H1 (cell line): ENCODE measurements around the gene COIL. TPM values are rescaled to one million over a fixed set of nuclear protein-coding genes. Genes with fewer than 3 reads are reported as not detected.

Experiments used
- CTCF ChIA-PET: fragments of 300-600 bp; sonication (Branson Sonifier 250); formaldehyde crosslinking; loops from one replicate; lab custom pipeline; 2021; ENCODE audit not compliant: partially characterized antibody; lab: Charles Lee
- POLR2A ChIA-PET: fragments of 300-600 bp; sonication (Branson Sonifier 250); formaldehyde crosslinking; loops from one replicate; lab custom pipeline; 2021; ENCODE audit warnings: inconsistent platforms; ENCODE audit not compliant: partially characterized antibody; lab: Charles Lee
- DNase-seq, 2 experiments: peaks; one replicate each; pipeline versions ENCODE4 v3.0.0 to v3.0.0-alpha.2; 2010 to 2022; ENCODE audit warnings: low spot score in 2 of 2, low read depth in 1 of 2, mixed read lengths in 1 of 2
- FAIRE-seq: peaks from 2 replicates; lab custom pipeline; 2011; peaks lifted over from hg19 to GRCh38; lab: Jason Lieb, UNC
- H2AFZ ChIP-seq: 2 replicates; pipeline ENCODE4 v1.8.1; 2012; ENCODE audit warnings: low read length, inconsistent platforms
- H2AK5ac ChIP-seq: 2 replicates; pipeline ENCODE4 v1.6.1; 2013; ENCODE audit warnings: low read depth, low read length
- H2BK120ac ChIP-seq: replicated peaks from 2 replicates; pipeline ENCODE3; 2013; ENCODE audit warnings: low read depth, low read length, inconsistent platforms
- H2BK12ac ChIP-seq: 2 replicates; pipeline ENCODE4 v1.6.1; 2013; ENCODE audit warnings: low read depth, low read length
- H2BK15ac ChIP-seq: 2 replicates; pipeline ENCODE4 v1.6.1; 2013; ENCODE audit warnings: low read length
- H2BK20ac ChIP-seq: 2 replicates; pipeline ENCODE4 v1.6.1; 2013; ENCODE audit warnings: low read length
- H2BK5ac ChIP-seq: 2 replicates; pipeline ENCODE4 v1.6.1; 2013; ENCODE audit warnings: low read depth, low read length
- H3K14ac ChIP-seq: 2 replicates; pipeline ENCODE4 v1.6.1; 2013; ENCODE audit warnings: inconsistent platforms; ENCODE audit not compliant: insufficient read length
- H3K18ac ChIP-seq: 2 replicates; pipeline ENCODE4 v1.6.1; 2013; ENCODE audit warnings: low read length; ENCODE audit errors: extremely low read depth
- H3K23ac ChIP-seq: 2 replicates; pipeline ENCODE4 v1.6.1; 2013; ENCODE audit warnings: inconsistent platforms; ENCODE audit not compliant: insufficient read length
- H3K23me2 ChIP-seq: 2 replicates; pipeline ENCODE4 v1.6.1; 2013; ENCODE audit warnings: low read depth, low read length
- H3K27ac ChIP-seq: 2 replicates; pipeline ENCODE4 v1.6.1; 2011; ENCODE audit warnings: low read depth, low read length, inconsistent platforms
- H3K27me3 ChIP-seq, 4 experiments: replicated peaks in 1 of 4; 1 replicate in 1 of 4; 2 replicates in 3 of 4; pipeline versions ENCODE4 v1.6.1 to v1.8.1; 2011 to 2013; ENCODE audit warnings: low read length in 3 of 4, mild to moderate bottlenecking in 3 of 4, inconsistent platforms in 2 of 4, mixed read lengths in 2 of 4, moderate library complexity in 1 of 4; ENCODE audit not compliant: control insufficient read depth in 3 of 4, insufficient read depth in 3 of 4; ENCODE audit errors: extremely low read depth in 1 of 4
- H3K36me3 ChIP-seq, 4 experiments: 2 replicates each; pipeline versions ENCODE4 v1.6.1 to v1.8.1; 2011 to 2013; ENCODE audit warnings: mild to moderate bottlenecking in 4 of 4, low read length in 3 of 4, moderate library complexity in 2 of 4, control low read depth in 1 of 4, inconsistent platforms in 1 of 4; ENCODE audit not compliant: insufficient read depth in 4 of 4, control insufficient read depth in 2 of 4
- H3K4ac ChIP-seq: replicated peaks from 2 replicates; pipeline ENCODE3; 2013; ENCODE audit warnings: low read length, low read depth, mixed read lengths, inconsistent platforms; ENCODE audit not compliant: insufficient read length
- H3K4me1 ChIP-seq, 4 experiments: replicated peaks in 1 of 4; 1 replicate in 1 of 4; 2 replicates in 3 of 4; pipeline versions ENCODE4 v1.6.1 to v1.8.1; 2011 to 2013; ENCODE audit warnings: low read length in 3 of 4, inconsistent platforms in 2 of 4, mixed read lengths in 1 of 4; ENCODE audit not compliant: insufficient read depth in 4 of 4, control insufficient read depth in 3 of 4
- H3K4me2 ChIP-seq, 2 experiments: 2 replicates each; pipeline versions ENCODE4 v1.6.1 to v1.8.1; 2011 to 2013; ENCODE audit warnings: low read depth in 2 of 2, low read length in 2 of 2, control low read depth in 1 of 2, inconsistent platforms in 1 of 2, mild to moderate bottlenecking in 1 of 2; ENCODE audit not compliant: insufficient read depth in 1 of 2
- H3K4me3 ChIP-seq, 4 experiments: fragments of 200-600, 300-600 bp in 1 of 4; sonication (generic), shearing (Covaris generic), sonication (Bioruptor Twin) in 1 of 4; 2 replicates each; pipeline versions ENCODE4 v1.5.1 to v1.8.1; 2011 to 2016; ENCODE audit warnings: low read length in 4 of 4, low read depth in 3 of 4, control low read depth in 2 of 4, inconsistent platforms in 2 of 4, mild to moderate bottlenecking in 2 of 4, mixed read lengths in 1 of 4, moderate library complexity in 1 of 4; ENCODE audit not compliant: insufficient read depth in 2 of 4; ENCODE audit errors: extremely low read depth in 1 of 4
- H3K56ac ChIP-seq: replicated peaks from 2 replicates; pipeline ENCODE3; 2013; ENCODE audit warnings: low read depth, mild to moderate bottlenecking, mixed read lengths, low read length, inconsistent platforms; ENCODE audit not compliant: insufficient read length
- H3K79me1 ChIP-seq: 2 replicates; pipeline ENCODE4 v1.6.1; 2013; ENCODE audit warnings: low read depth, low read length, control low read depth
- H3K79me2 ChIP-seq, 2 experiments: 2 replicates each; pipeline versions ENCODE4 v1.6.1 to v1.8.1; 2012 to 2013; ENCODE audit warnings: low read length in 2 of 2, mild to moderate bottlenecking in 2 of 2, inconsistent platforms in 1 of 2; ENCODE audit not compliant: insufficient read depth in 2 of 2, control insufficient read depth in 1 of 2
- H3K9ac ChIP-seq, 4 experiments: replicated peaks in 1 of 4; 1 replicate in 1 of 4; 2 replicates in 3 of 4; pipeline versions ENCODE4 v1.6.1 to v1.8.1; 2011 to 2013; ENCODE audit warnings: low read depth in 3 of 4, low read length in 3 of 4, control low read depth in 2 of 4, mild to moderate bottlenecking in 2 of 4, moderate library complexity in 2 of 4, inconsistent platforms in 1 of 4; ENCODE audit errors: extremely low read depth in 1 of 4
- H3K9me3 ChIP-seq, 2 experiments: 2 replicates each; pipeline versions ENCODE4 v1.6.1 to v1.8.1; 2012 to 2013; ENCODE audit warnings: mild to moderate bottlenecking in 2 of 2, moderate library complexity in 2 of 2, control low read depth in 1 of 2, inconsistent platforms in 1 of 2, low read depth in 1 of 2, low read length in 1 of 2, mixed read lengths in 1 of 2; ENCODE audit not compliant: insufficient read depth in 2 of 2
- H4K20me1 ChIP-seq, 2 experiments: replicated peaks in 1 of 2; 2 replicates each; pipeline versions ENCODE3 to v1.8.1; 2011 to 2013; ENCODE audit warnings: inconsistent platforms in 2 of 2, low read length in 2 of 2, mild to moderate bottlenecking in 1 of 2; ENCODE audit not compliant: insufficient read depth in 2 of 2, control insufficient read depth in 1 of 2
- H4K5ac ChIP-seq: 2 replicates; pipeline ENCODE4 v1.6.1; 2013; ENCODE audit warnings: low read length, low read depth, mixed read lengths, inconsistent platforms; ENCODE audit not compliant: insufficient read length
- H4K8ac ChIP-seq: 2 replicates; pipeline ENCODE4 v1.8.0; 2013; ENCODE audit warnings: mild to moderate bottlenecking, moderate library complexity, low read length, inconsistent platforms; ENCODE audit not compliant: insufficient read depth; ENCODE audit errors: extremely low read depth
- H4K91ac ChIP-seq: replicated peaks from 2 replicates; pipeline ENCODE3; 2013; ENCODE audit warnings: low read length, mixed read lengths, inconsistent platforms; ENCODE audit not compliant: insufficient read length
- CTCF ChIP-seq, 3 experiments: IDR thresholded peaks; 1 replicate in 2 of 3; 2 replicates in 1 of 3; pipeline versions ENCODE4 v1.5.1 to v1.6.1; 2011; ENCODE audit warnings: low read length in 3 of 3, mild to moderate bottlenecking in 3 of 3, inconsistent platforms in 2 of 3, low read depth in 1 of 3, moderate library complexity in 1 of 3; ENCODE audit not compliant: insufficient read depth in 1 of 3; ENCODE audit errors: control extremely low read depth in 1 of 3
- KDM1A ChIP-seq: fragments of 200-600, 300-600 bp; sonication (generic); IDR thresholded peaks from 2 replicates; pipeline ENCODE4 v1.7.1; 2016; ENCODE audit warnings: mild to moderate bottlenecking, low read length, borderline replicate concordance
- MAX ChIP-seq: IDR thresholded peaks from 2 replicates; pipeline ENCODE4 v1.6.1; 2012; ENCODE audit warnings: inconsistent platforms
- NRF1 ChIP-seq: IDR thresholded peaks from 2 replicates; pipeline ENCODE4 v1.6.1; 2011; ENCODE audit warnings: mild to moderate bottlenecking, low read depth, low read length, improper control_type of control experiment
- POLR2AphosphoS5 ChIP-seq: IDR thresholded peaks from 2 replicates; pipeline ENCODE4 v1.6.1; 2011; ENCODE audit warnings: low read depth, low read length
- RAD21 ChIP-seq, 2 experiments: IDR thresholded peaks in 1 of 2; conservative IDR thresholded peaks in 1 of 2; 2 replicates each; pipeline ENCODE4 v1.6.1; 2011; ENCODE audit warnings: low read depth in 2 of 2, low read length in 2 of 2, improper control_type of control experiment in 1 of 2, inconsistent platforms in 1 of 2, mild to moderate bottlenecking in 1 of 2, moderate library complexity in 1 of 2
- TBP ChIP-seq: IDR thresholded peaks from 2 replicates; pipeline ENCODE4 v1.6.1; 2011; ENCODE audit warnings: low read depth, low read length, improper control_type of control experiment
- YY1 ChIP-seq: IDR thresholded peaks from 2 replicates; pipeline ENCODE4 v1.6.1; 2011; ENCODE audit warnings: low read depth, mild to moderate bottlenecking, low read length
- whole genome bisulfite sequencing, 2 experiments: shearing (Covaris generic) in 1 of 2; methylation state at CpG; one replicate each; pipeline versions ENCODE4 v1.1.6 to v1.1.7; 2013 to 2015; ENCODE audit warnings: low lambda C conversion rate in 2 of 2, mixed read lengths in 2 of 2, inconsistent platforms in 1 of 2, low coverage in 1 of 2, missing lambda C conversion rate in 1 of 2; ENCODE audit not compliant: insufficient replicate concordance in 2 of 2, insufficient coverage in 1 of 2, insufficient read length in 1 of 2; ENCODE audit errors: extremely low coverage in 1 of 2, missing lambda C conversion rate in 1 of 2; 5-methylcytosine and 5-hydroxymethylcytosine counted together
- polyA plus RNA-seq, 7 experiments: library from polyadenylated mRNA; depleted of rRNA in 3 of 7; stranded (reverse) in 5 of 7; unstranded in 2 of 7; fragments of >200 nt in 5 of 7; fragments of 200-250 nt in 2 of 7; gene quantifications; 1 replicate in 5 of 7; 2 replicates in 1 of 7; 4 replicates in 1 of 7; pipeline versions ENCODE4 v1.2.1 to v1.2.3, GENCODE V29; 2011 to 2013; ENCODE audit warnings: missing spikeins in 2 of 7, mixed read lengths in 2 of 7
- total RNA-seq: library from RNA; stranded (reverse); fragmentation: NEBNext Ultra II Directional; extraction: Animal tissue kit (Norgen Biotek cat#: 25700); gene quantifications from 2 replicates; pipeline ENCODE4 v1.2.1, GENCODE V29; 2021

The COIL gene
- total and polyA plus RNA-seq, 2 of the 8 experiments (the other 6 are each of a cell fraction or from before 2014, with no cell fraction given), result 5.2 to 23.6 TPM

GRCh38 chr17:57004944-57005579 lies 44.2 kb upstream of the COIL start:
- H4K8ac ChIP-seq, result no peak overlapping the region
- no peak overlapping the region for H2AFZ ChIP-seq
- no peak overlapping the region for H4K91ac ChIP-seq
- ChIA-PET CTCF (interaction anchor here (0.9 to 11.8 kb wide), 11 partner anchors 11 to 151 kb away, joined by 3 to 112 read pairs (median 5); no protein-coding TSS in a partner anchor), POLR2A (no interaction called here)
- no peak for FAIRE-seq
- H3K79me2 ChIP-seq, result no peaks in the 10 kb centered on the region
- H3K56ac ChIP-seq, result no peak overlapping the region
- H3K23me2 ChIP-seq, result no peaks in the 10 kb centered on the region
- H4K5ac ChIP-seq, result no peak overlapping the region
- H3K9ac ChIP-seq, result no peak overlapping the region
- H3K18ac ChIP-seq, result no peak overlapping the region
- H3K79me1 ChIP-seq, result peaks cover 2% of the 10 kb centered on the region; the same call in 1 of the 2 replicates
- H3K27me3 ChIP-seq, result no peaks in the 10 kb centered on the region
- H3K4ac ChIP-seq, result no peak overlapping the region
- no peak overlapping the region for H2BK120ac ChIP-seq
- peak overlapping the region; percentile 4; the same call in 1 of the 2 replicates for H2BK5ac ChIP-seq
- H3K23ac ChIP-seq, result no peak overlapping the region
- no peak overlapping the region for H3K14ac ChIP-seq
- DNase-seq, result no peak
- H2BK20ac ChIP-seq, result 0 out of 2 replicates have a peak overlapping the region, but pooled peaks have one; percentile 86
- no peak overlapping the region for H2BK15ac ChIP-seq
- no peaks in the 10 kb centered on the region for H4K20me1 ChIP-seq
- no peak overlapping the region for H2AK5ac ChIP-seq
- 83% methylated on average over 8 of the region's 8 CpGs; no CpG with 5 or more reads in 1 of the 2 experiments for WGBS, 2 experiments
- H3K4me3 ChIP-seq, result no peak overlapping the region
- H3K4me1 ChIP-seq, result peaks cover 0 to 4% (median under 1%) of the 10 kb centered on the region in 4 experiments; a peak in 3 of 7 replicates
- no peak overlapping the region for H3K4me2 ChIP-seq
- TF ChIP-seq KDM1A (no peak), NRF1 (no peak), POLR2AphosphoS5 (no peak), TBP (no peak), RAD21 (IDR thresholded peaks at IDR 0.05 in 1 of 2, conservative IDR thresholded peaks at IDR 0.05 in 1 of 2; ENCODE audit: low read depth in 2 of 2, low read length in 2 of 2) (peak; percentile 46 to 69; a peak in 3 of 4 replicates), CTCF (IDR thresholded peaks at IDR 0.05; ENCODE audit: control extremely low read depth in 1 of 3, insufficient read depth in 1 of 3, low read depth in 1 of 3, low read length in 3 of 3) (peak; percentile 37 to 62 (median 48)), YY1 (no peak), MAX (peak; percentile 28; the same call in 1 of the 2 replicates)
- H3K27ac ChIP-seq, result no peak overlapping the region
- peaks cover 0 to 3% (median 0%) of the 10 kb centered on the region in 4 experiments; a peak in 2 of 8 replicates for H3K36me3 ChIP-seq
- H3K9me3 ChIP-seq, result no peaks in the 10 kb centered on the region
- no peak overlapping the region for H2BK12ac ChIP-seq
